Measurements from ENCODE around the gene ADAMTS9.

GRCh38 chr3:64496786-64497490 lies 190.9 kb downstream of the ADAMTS9 start:
- TF ChIP-seq NFIC (IDR thresholded peaks at IDR 0.05; ENCODE audit: low read length): no peak
- TF ChIP-seq ASH2L (IDR thresholded peaks at IDR 0.05; ENCODE audit: insufficient read length, low read depth, low read length): no peak
- TF ChIP-seq HMGXB4 (CRISPR knock-in tag; IDR thresholded peaks at IDR 0.05; ENCODE audit: borderline replicate concordance in 1 of 2, low read depth in 1 of 2): no peak
- no peak for TF ChIP-seq CTCF (CRISPR knock-in tag; IDR thresholded peaks at IDR 0.05)
